LoVo (cell line): ENCODE measurements around the gene IRF7.

Experiments used
- DNase-seq: peaks from one replicate; pipeline ENCODE4 v3.0.0-alpha.2; 2016; ENCODE audit warnings: low spot score

IRF7 gene

DNA sequence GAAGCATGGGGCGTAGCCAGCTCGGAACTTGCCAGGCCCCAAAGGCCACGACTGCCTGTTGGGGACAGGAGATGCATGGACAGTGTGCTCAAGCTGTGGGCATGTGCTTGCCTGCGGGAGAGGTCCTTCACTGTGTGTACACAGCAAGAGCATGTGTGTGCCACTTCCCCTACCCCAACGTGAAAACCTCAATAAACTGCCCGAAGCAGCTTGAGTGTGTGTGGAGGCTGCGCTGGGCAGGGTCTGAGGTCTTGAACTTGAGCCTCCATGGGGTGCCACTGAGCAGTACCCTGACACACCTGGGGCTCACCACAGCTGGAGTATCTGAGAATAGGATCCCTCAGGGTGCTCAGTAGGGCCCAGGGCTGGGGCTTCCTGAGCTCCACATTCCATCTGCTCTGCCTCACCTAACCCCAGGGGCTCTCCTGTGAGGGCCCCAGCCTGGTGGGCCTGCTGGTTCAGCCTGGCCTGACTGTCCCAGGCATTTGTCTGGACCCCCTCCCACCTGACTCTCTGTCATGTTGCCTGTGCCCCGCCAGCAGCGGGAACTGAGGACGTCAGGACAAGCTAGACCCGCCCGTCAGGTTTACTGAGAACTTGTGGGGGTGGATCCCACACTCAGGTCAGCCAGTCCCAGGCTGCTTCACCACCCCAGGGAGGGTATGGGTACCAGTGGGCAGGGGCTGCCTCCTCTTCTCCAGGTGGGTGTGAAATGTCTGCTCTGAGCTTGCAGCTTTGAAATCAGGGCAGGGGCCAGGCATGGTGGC is 51.8 kb downstream of the IRF7 start:
- DNase-seq, result no peak

DNA sequence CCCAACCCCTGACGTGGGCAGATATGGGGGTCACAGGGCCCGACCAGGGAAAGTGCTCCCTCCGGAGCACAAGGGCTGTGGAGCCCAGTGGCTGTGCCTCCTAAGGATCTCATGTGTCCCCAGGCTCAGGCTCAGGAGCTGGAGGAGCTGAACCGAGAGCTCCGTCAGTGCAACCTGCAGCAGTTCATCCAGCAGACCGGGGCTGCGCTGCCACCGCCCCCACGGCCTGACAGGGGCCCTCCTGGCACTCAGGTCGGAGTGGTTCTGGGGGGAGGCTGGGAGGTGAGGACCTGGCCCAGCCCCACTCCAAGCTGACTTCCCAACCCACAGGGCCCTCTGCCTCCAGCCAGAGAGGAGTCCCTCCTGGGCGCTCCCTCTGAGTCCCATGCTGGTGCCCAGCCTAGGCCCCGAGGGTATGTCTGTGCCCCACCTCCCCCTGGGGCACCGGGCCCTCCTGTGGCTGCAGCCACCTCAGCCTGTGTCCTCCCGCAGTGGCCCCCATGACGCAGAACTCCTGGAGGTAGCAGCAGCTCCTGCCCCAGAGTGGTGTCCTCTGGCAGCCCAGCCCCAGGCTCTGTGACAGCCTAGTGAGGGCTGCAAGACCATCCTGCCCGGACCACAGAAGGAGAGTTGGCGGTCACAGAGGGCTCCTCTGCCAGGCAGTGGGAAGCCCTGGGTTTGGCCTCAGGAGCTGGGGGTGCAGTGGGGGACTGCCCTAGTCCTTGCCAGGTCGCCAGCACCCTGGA is 52.5 kb downstream of the IRF7 start:
- no peak for DNase-seq
